HepG2 (cell line): ENCODE data around the gene ADIRF. TPM values are rescaled to one million over a fixed set of nuclear protein-coding genes. Genes with fewer than 3 reads are reported as not detected.
A peak's percentile ranks its signal among the peaks of the same experiment; 100 is the strongest.

ENCODE experiments used
- ATAC-seq: fragments of 200-7000 bp; cut with Tn5 transposase; 3 replicates; pipeline ENCODE4 v1.9.1; 2020; ENCODE audit warnings: mild to moderate bottlenecking, moderate library complexity
- BruUV-seq: library from RNA; stranded (reverse); fragments of 400-500 nt; replicated peaks from 2 replicates; lab custom pipeline; 2021; lab: Mats Ljungman, UMichigan
- CTCF ChIA-PET: fragments of 300-600 bp; formaldehyde crosslinking; extraction: SDS; loops from one replicate; lab custom pipeline; 2021; ENCODE audit warnings: low total read pairs, inconsistent platforms, low intra/inter-chr PET ratio; lab: Yijun Ruan, JAX
- POLR2A ChIA-PET: fragments of 350-600 bp; sonication (Branson Sonifier 250); formaldehyde crosslinking; loops from one replicate; lab custom pipeline; 2020; ENCODE audit warnings: antibody characterized with exemption, inconsistent platforms; lab: Yijun Ruan, JAX
- DNase-seq: peaks from one replicate; pipeline ENCODE4 v3.0.0-alpha.2; 2015; ENCODE audit warnings: low spot score
- FAIRE-seq: peaks from 3 replicates; lab custom pipeline; 2011; peaks lifted over from hg19 to GRCh38; lab: Jason Lieb, UNC
- H2AFZ ChIP-seq: one replicate; pipeline ENCODE4 v1.6.1; 2011; ENCODE audit warnings: low read length, inconsistent platforms
- H3K27ac ChIP-seq: fragments of 300-600 bp; 3 replicates; pipeline ENCODE4 v1.8.0; 2011; ENCODE audit warnings: mixed run types, mild to moderate bottlenecking, mixed read lengths, low read length, inconsistent platforms; ENCODE audit not compliant: insufficient read depth; ENCODE audit errors: extremely low read length
- H3K27me3 ChIP-seq, 2 experiments: fragments of 200-600 bp in 1 of 2; 2 replicates in 1 of 2; 3 replicates in 1 of 2; pipeline versions ENCODE4 v1.6.0 to v1.8.0; 2011; ENCODE audit warnings: low read length in 2 of 2, mild to moderate bottlenecking in 2 of 2, moderate library complexity in 2 of 2, inconsistent platforms in 1 of 2; ENCODE audit not compliant: insufficient read depth in 2 of 2, control insufficient read depth in 1 of 2
- H3K36me3 ChIP-seq, 2 experiments: fragments of 200-600 bp in 1 of 2; replicated peaks in 1 of 2; 2 replicates in 1 of 2; 3 replicates in 1 of 2; pipeline versions ENCODE4 v1.5.1 to v1.8.0; 2011; ENCODE audit warnings: low read length in 2 of 2, inconsistent platforms in 1 of 2; ENCODE audit not compliant: insufficient read depth in 2 of 2, control insufficient read depth in 1 of 2
- H3K4me1 ChIP-seq: 2 replicates; pipeline ENCODE4 v1.5.1; 2012; ENCODE audit warnings: low read length, inconsistent platforms; ENCODE audit not compliant: insufficient read depth
- H3K4me2 ChIP-seq: 2 replicates; pipeline ENCODE4 v1.6.0; 2011; ENCODE audit warnings: low read depth, low read length, inconsistent platforms
- H3K4me3 ChIP-seq, 3 experiments: fragments of 200-600 bp in 1 of 3; sonication (generic), shearing (Covaris generic) in 1 of 3; replicated peaks in 1 of 3; 2 replicates each; pipeline ENCODE4 v1.5.1; 2011 to 2016; ENCODE audit warnings: low read length in 3 of 3, inconsistent platforms in 2 of 3, low read depth in 2 of 3, mild to moderate bottlenecking in 2 of 3, control low read depth in 1 of 3, mixed read lengths in 1 of 3; ENCODE audit not compliant: insufficient read depth in 1 of 3
- H3K79me2 ChIP-seq: one replicate; pipeline ENCODE4 v1.6.1; 2011; ENCODE audit warnings: low read length, inconsistent platforms; ENCODE audit not compliant: insufficient read depth
- H3K9ac ChIP-seq: 2 replicates; pipeline ENCODE4 v1.6.0; 2011; ENCODE audit warnings: mild to moderate bottlenecking, low read depth, low read length, inconsistent platforms; ENCODE audit not compliant: insufficient read depth
- H3K9me3 ChIP-seq: 2 replicates; pipeline ENCODE4 v1.5.1; 2012; ENCODE audit warnings: mild to moderate bottlenecking, low read length
- H4K20me1 ChIP-seq: 2 replicates; pipeline ENCODE4 v1.6.0; 2011; ENCODE audit warnings: inconsistent platforms, mild to moderate bottlenecking, low read length, moderate library complexity; ENCODE audit not compliant: insufficient read depth
- DR1 ChIP-seq: sonication (generic); formaldehyde crosslinking; IDR thresholded peaks from 2 replicates; pipeline ENCODE4 v1.8.0; 2021; ENCODE audit warnings: mild to moderate bottlenecking, missing genetic modification reagents, inconsistent platforms
- EED ChIP-seq: sonication (generic); formaldehyde crosslinking; IDR thresholded peaks from 2 replicates; pipeline ENCODE4 v1.5.0; 2020; ENCODE audit warnings: mild to moderate bottlenecking, missing genetic modification reagents
- FOSL2 ChIP-seq: sonication (generic); formaldehyde crosslinking; IDR thresholded peaks from 2 replicates; pipeline ENCODE4 v1.4.0; 2020; ENCODE audit warnings: missing genetic modification reagents
- HMGXB4 ChIP-seq, 2 experiments: sonication (generic) in 1 of 2; formaldehyde crosslinking in 1 of 2; IDR thresholded peaks; 2 replicates each; pipeline versions ENCODE4 v1.4.0 to v1.6.1; 2018 to 2020; ENCODE audit warnings: missing genetic modification reagents in 2 of 2, borderline replicate concordance in 1 of 2, low read depth in 1 of 2, mild to moderate bottlenecking in 1 of 2, missing biosample characterization in 1 of 2
- KDM6A ChIP-seq: IDR thresholded peaks from 2 replicates; pipeline ENCODE4 v1.6.1; 2016; ENCODE audit warnings: low read depth
- NFE2 ChIP-seq: sonication (generic); formaldehyde crosslinking; IDR thresholded peaks from 2 replicates; pipeline ENCODE4 v1.4.0; 2020; ENCODE audit warnings: missing genetic modification reagents
- NR2F6 ChIP-seq, 2 experiments: IDR thresholded peaks; 2 replicates each; pipeline ENCODE4 v1.6.1; 2016; ENCODE audit warnings: antibody characterized with exemption in 1 of 2, mild to moderate bottlenecking in 1 of 2
- SAP130 ChIP-seq: IDR thresholded peaks from 2 replicates; pipeline ENCODE4 v1.6.1; 2016; ENCODE audit warnings: low read depth
- SCMH1 ChIP-seq: sonication (generic); formaldehyde crosslinking; IDR thresholded peaks from 2 replicates; pipeline ENCODE4 v1.9.0; 2021; ENCODE audit warnings: missing genetic modification reagents, mild to moderate bottlenecking, borderline replicate concordance
- TAF15 ChIP-seq: fragments of 200-400 bp; formaldehyde crosslinking; IDR thresholded peaks from one replicate; pipeline ENCODE4 v1.6.1; 2018; ENCODE audit warnings: mild to moderate bottlenecking, low read depth, low read length; ENCODE audit not compliant: poor library complexity, severe bottlenecking
- TEAD3 ChIP-seq: optimal IDR thresholded peaks from 2 replicates; pipeline ENCODE3; 2016; ENCODE audit warnings: borderline replicate concordance
- ZNF556 ChIP-seq: sonication (generic); formaldehyde crosslinking; IDR thresholded peaks from 2 replicates; pipeline ENCODE4 v1.4.0; 2020; ENCODE audit warnings: mild to moderate bottlenecking, missing genetic modification reagents, borderline replicate concordance
- ZNF580 ChIP-seq: IDR thresholded peaks from 2 replicates; pipeline ENCODE4 v1.6.1; 2016; ENCODE audit warnings: low read depth, borderline replicate concordance
- ZNF674 ChIP-seq: sonication (generic); formaldehyde crosslinking; IDR thresholded peaks from 2 replicates; pipeline ENCODE4 v1.5.0; 2020; ENCODE audit warnings: low read depth, mild to moderate bottlenecking, missing genetic modification reagents
- ZNF687 ChIP-seq: sonication (generic); formaldehyde crosslinking; IDR thresholded peaks from 2 replicates; pipeline ENCODE4 v1.5.1; 2020; ENCODE audit warnings: mild to moderate bottlenecking, missing genetic modification reagents, moderate library complexity
- WGBS: methylation state at CpG from one replicate; pipeline ENCODE4 v1.1.6; 2017; ENCODE audit warnings: low lambda C conversion rate; 5-methylcytosine and 5-hydroxymethylcytosine counted together
- in situ Hi-C: cut with HindIII; loops from 2 replicates; pipeline ENCODE4 v1.10.0; 2017; ENCODE audit warnings: low pct_unique_long_range_greater_than_20kb; ENCODE audit not compliant: extremely low pct_ligation_motif_present
- intact Hi-C: fragments of 100-400 bp; cut with micrococcal nuclease; formaldehyde crosslinking; loops from one replicate; pipeline ENCODE4 v1.10.0; 2022; ENCODE audit not compliant: unreplicated experiment
- polyA plus RNA-seq, 8 experiments: library from polyadenylated mRNA; depleted of rRNA in 3 of 8; stranded (reverse) in 7 of 8; unstranded in 1 of 8; fragments of >200 nt; fragmentation: Illumina TruSeq in 4 of 8; extraction: Trizol in 4 of 8; gene quantifications; 2 replicates each; pipeline versions ENCODE4 v1.2.1 to v1.2.3, GENCODE V29; 2011 to 2016; ENCODE audit warnings: low read depth in 4 of 8, missing spikeins in 1 of 8, mixed read lengths in 1 of 8; ENCODE audit not compliant: insufficient read depth in 1 of 8
- total RNA-seq, 5 experiments: library from RNA; depleted of rRNA; stranded (reverse); fragments of >200 nt; fragmentation: Illumina TruSeq; extraction: Trizol; gene quantifications; 2 replicates each; pipeline ENCODE4 v1.2.3, GENCODE V29; 2016; ENCODE audit warnings: low read depth in 1 of 5

ADIRF gene
- total and polyA plus RNA-seq, 2 of the 13 experiments (the other 11 are each of a cell fraction or from before 2014, with no cell fraction given): 0.13 to 0.40 TPM

GRCh38 chr10:86958901-86959736 is 9.2 kb upstream of the ADIRF start:
- intact Hi-C loops (no loop called here), in situ Hi-C loops (no loop called here)
- no peaks in the 10 kb centered on the region for H3K36me3 ChIP-seq
- ChIA-PET POLR2A (interaction anchor here (0.9 kb wide), 1 partner anchor 203 kb away, joined by 3 read pairs; the partner anchor contains the start of gene BMPR1A), CTCF (interaction anchor here (1.2 kb wide), 1 partner anchor 19 kb away, joined by 3 read pairs; no protein-coding TSS in a partner anchor)
- no TSS peak for BruUV-seq
- no peak overlapping the region for H3K9ac ChIP-seq
- peak overlapping the region in 2 of 3 experiments; percentile 7 to 66; a peak in 1 of 6 replicates for H3K4me3 ChIP-seq
- H3K4me1 ChIP-seq: peaks cover 55% of the 10 kb centered on the region
- no peak overlapping the region for H2AFZ ChIP-seq
- peaks cover 11 to 73% of the 10 kb centered on the region in 2 experiments for H3K27me3 ChIP-seq
- no peak for FAIRE-seq
- peak overlapping the region; percentile 73 for H3K4me2 ChIP-seq
- DNase-seq: peak; percentile 31
- H4K20me1 ChIP-seq: no peaks in the 10 kb centered on the region
- no peak overlapping the region for H3K27ac ChIP-seq
- H3K79me2 ChIP-seq: no peaks in the 10 kb centered on the region
- H3K9me3 ChIP-seq: no peaks in the 10 kb centered on the region
- 9% methylated on average over 5 of the region's 16 CpGs for WGBS
- ATAC-seq: peak; percentile 62
- TF ChIP-seq SCMH1 (CRISPR knock-in tag) (no peak), HMGXB4 (CRISPR knock-in tag; IDR thresholded peaks at IDR 0.05; ENCODE audit: borderline replicate concordance in 1 of 2, low read depth in 1 of 2) (no peak), EED (peak; percentile 38; the same call in 1 of the 2 replicates), TEAD3 (peak; percentile 48), ZNF674 (CRISPR knock-in tag) (0 out of 2 replicates have a peak, but pooled peaks have one; percentile 32), FOSL2 (CRISPR knock-in tag) (peak; percentile 84), NFE2 (CRISPR knock-in tag) (peak; percentile 51; the same call in 1 of the 2 replicates), DR1 (CRISPR knock-in tag) (no peak), NR2F6 (IDR thresholded peaks at IDR 0.05) (no peak), NR2F6 (CRISPR knock-in tag; IDR thresholded peaks at IDR 0.05) (0 out of 2 replicates have a peak, but pooled peaks have one; percentile 11), ZNF580 (no peak), ZNF556 (CRISPR knock-in tag) (no peak), TAF15 (no peak), SAP130 (CRISPR knock-in tag) (peak; percentile 35; the same call in 1 of the 2 replicates), ZNF687 (CRISPR knock-in tag) (peak; percentile 14), KDM6A (CRISPR knock-in tag) (no peak)
